Kidney epithelial cell (primary cell): ENCODE data around the gene EGR2. TPM values are rescaled to one million over a fixed set of nuclear protein-coding genes. Genes with fewer than 3 reads are reported as not detected.

ENCODE experiments used
- DNase-seq: peaks from one replicate; pipeline ENCODE4 v3.0.0-alpha.2; 2010; ENCODE audit warnings: low read depth
- H3K27me3 ChIP-seq: 2 replicates; pipeline ENCODE4 v1.6.0; 2011; ENCODE audit warnings: low read length; ENCODE audit not compliant: control insufficient read depth, insufficient read depth
- H3K36me3 ChIP-seq: 2 replicates; pipeline ENCODE4 v1.5.1; 2011; ENCODE audit warnings: low read length; ENCODE audit not compliant: control insufficient read depth, insufficient read depth
- H3K4me3 ChIP-seq: 2 replicates; pipeline ENCODE4 v1.5.1; 2011; ENCODE audit warnings: low read depth, mild to moderate bottlenecking, control low read depth, low read length
- CTCF ChIP-seq: IDR thresholded peaks from 2 replicates; pipeline ENCODE4 v1.5.1; 2011; ENCODE audit warnings: mild to moderate bottlenecking, moderate library complexity, low read length, control low read depth, inconsistent platforms; ENCODE audit not compliant: insufficient read depth, poor library complexity, severe bottlenecking
- total RNA-seq: library from RNA; depleted of rRNA; stranded (reverse); fragments of >200 nt; gene quantifications from 2 replicates; pipeline ENCODE4 v1.2.3, GENCODE V29; 2015

EGR2 gene
- total RNA-seq: 0.67 and 1.2 TPM in 2 replicates

GRCh38 chr10:62816331-62817120 lies at the start of gene EGR2:
EGR2 (minus strand) TSS chr10:62816366; CDS start chr10:62816029, 337 bp downstream.
- H3K4me3 ChIP-seq: peak within 1 kb of the TSS; percentile 69
- no peak for TF ChIP-seq CTCF
- H3K27me3 ChIP-seq: peaks cover 34% of the 10 kb centered on the region
- peak; percentile 94 for DNase-seq
- no peaks in the 10 kb centered on the region for H3K36me3 ChIP-seq

GRCh38 chr10:62862447-62862846 lies 46.3 kb upstream of the EGR2 start:
- DNase-seq: no peak
- Histone ChIP-seq H3K4me3 (no peak overlapping the region), H3K27me3 (no peaks in the 10 kb centered on the region), H3K36me3 (no peaks in the 10 kb centered on the region)
- TF ChIP-seq CTCF: no peak

- no peak overlapping the region for H3K4me3 ChIP-seq
- TF ChIP-seq CTCF: no peak
- H3K36me3 ChIP-seq: no peaks in the 10 kb centered on the region
- DNase-seq: no peak
- H3K27me3 ChIP-seq: no peaks in the 10 kb centered on the region
Measured at GRCh38 chr10:62861507-62861906, 45.3 kb upstream of the EGR2 start.

- H3K4me3 ChIP-seq: no peak overlapping the region
- H3K36me3 ChIP-seq: no peaks in the 10 kb centered on the region
- no peak for DNase-seq
- no peaks in the 10 kb centered on the region for H3K27me3 ChIP-seq
- no peak for TF ChIP-seq CTCF
Measured at GRCh38 chr10:62860946-62861345, 44.8 kb upstream of the EGR2 start.

- Histone ChIP-seq H3K36me3 (no peaks in the 10 kb centered on the region), H3K27me3 (no peaks in the 10 kb centered on the region), H3K4me3 (no peak overlapping the region)
- no peak for DNase-seq
- TF ChIP-seq CTCF: no peak
Measured at GRCh38 chr10:62858364-62858763, 42.2 kb upstream of the EGR2 start.

- no peaks in the 10 kb centered on the region for H3K27me3 ChIP-seq
- no peak overlapping the region for H3K4me3 ChIP-seq
- no peak for TF ChIP-seq CTCF
- DNase-seq: no peak
- no peaks in the 10 kb centered on the region for H3K36me3 ChIP-seq
Measured at GRCh38 chr10:62856021-62856420, 39.9 kb upstream of the EGR2 start.
